NOMO-1 (cell line): ENCODE results near the gene CASKIN1.
"Not testable (repeated sequence)": the region's sequence is repeated elsewhere in the genome, so short reads cannot be mapped to it uniquely, and the experiment has no call there.

Experiments
- DNase-seq, 2 experiments: peaks; one replicate each; lab custom pipeline; 2025; ENCODE audit not compliant: unreplicated experiment in 2 of 2; lab: John Stamatoyannopoulos, UW

The CASKIN1 gene

GRCh38 chr16:2145843-2146242 lies 50.6 kb downstream of the CASKIN1 start:
- no peak for DNase-seq

GRCh38 chr16:2143878-2144485 lies 52.4 kb downstream of the CASKIN1 start:
- DNase-seq, result no peak

GRCh38 chr16:2142942-2143877 lies 53.2 kb downstream of the CASKIN1 start:
- no peak for DNase-seq

- DNase-seq, result peak; percentile 85 to 86
These were observed 60.5 kb downstream of the CASKIN1 start, which contains the start of gene PKD1 for GRCh38 chr16:2135770-2136490. Gene PKD1, minus strand, starts transcription at chr16:2135898. Its CDS starts 209 bp downstream, at chr16:2135689.

- not testable (repeated sequence) for DNase-seq
These were observed 61.3 kb downstream of the CASKIN1 start for GRCh38 chr16:2135071-2135470.

- not testable (repeated sequence) for DNase-seq
These were observed 62.6 kb downstream of the CASKIN1 start for GRCh38 chr16:2133797-2134196.

- DNase-seq, result not testable (repeated sequence)
These were observed 66.4 kb downstream of the CASKIN1 start for GRCh38 chr16:2129890-2130447.

- not testable (repeated sequence) for DNase-seq
These were observed 67.2 kb downstream of the CASKIN1 start for GRCh38 chr16:2129251-2129650.

GRCh38 chr16:2127630-2128280 lies 68.7 kb downstream of the CASKIN1 start:
- not testable (repeated sequence) for DNase-seq
